Trophoblast cell (in vitro differentiated cells and primary cell): ENCODE results near the gene KIF17.

Experiments used
- DNase-seq, 2 donors: peaks; one replicate each; pipeline ENCODE4 v3.0.0-alpha.2; 2016
- H2AFZ ChIP-seq: 2 replicates; pipeline ENCODE4 v1.6.1; 2013; ENCODE audit warnings: low read length, moderate library complexity, mild to moderate bottlenecking; ENCODE audit not compliant: insufficient read depth, poor library complexity
- H2AK5ac ChIP-seq: 2 replicates; pipeline ENCODE4 v1.6.1; 2013; ENCODE audit warnings: mild to moderate bottlenecking, low read length
- H2BK120ac ChIP-seq: 2 replicates; pipeline ENCODE4 v1.6.1; 2013; ENCODE audit warnings: low read length, mild to moderate bottlenecking, moderate library complexity; ENCODE audit not compliant: insufficient read depth, poor library complexity
- H2BK12ac ChIP-seq: 2 replicates; pipeline ENCODE4 v1.6.1; 2013; ENCODE audit warnings: mild to moderate bottlenecking, low read length, moderate library complexity
- H2BK5ac ChIP-seq: 2 replicates; pipeline ENCODE4 v1.6.1; 2013; ENCODE audit warnings: low read length, low read depth, moderate library complexity, mild to moderate bottlenecking; ENCODE audit not compliant: poor library complexity
- H3K14ac ChIP-seq: 2 replicates; pipeline ENCODE4 v1.6.1; 2013; ENCODE audit warnings: mild to moderate bottlenecking, low read length
- H3K18ac ChIP-seq: 2 replicates; pipeline ENCODE4 v1.6.1; 2013; ENCODE audit warnings: mild to moderate bottlenecking, low read length
- H3K23ac ChIP-seq: 2 replicates; pipeline ENCODE4 v1.6.1; 2013; ENCODE audit warnings: low read length
- H3K27ac ChIP-seq: 2 replicates; pipeline ENCODE4 v1.5.1; 2013; ENCODE audit warnings: low read depth, mild to moderate bottlenecking, inconsistent platforms, low read length, moderate library complexity
- H3K27me3 ChIP-seq: 2 replicates; pipeline ENCODE4 v1.6.1; 2013; ENCODE audit warnings: inconsistent platforms, mild to moderate bottlenecking, low read length, moderate library complexity; ENCODE audit not compliant: insufficient read depth
- H3K36me3 ChIP-seq, 2 experiments: 1 replicate in 1 of 2; 2 replicates in 1 of 2; pipeline ENCODE4 v1.6.1; 2013; ENCODE audit warnings: low read length in 2 of 2, mild to moderate bottlenecking in 2 of 2, moderate library complexity in 1 of 2; ENCODE audit not compliant: insufficient read depth in 2 of 2, control insufficient read depth in 1 of 2
- H3K4ac ChIP-seq: 2 replicates; pipeline ENCODE4 v1.6.1; 2013; ENCODE audit warnings: low read depth, mild to moderate bottlenecking, low read length, moderate library complexity
- H3K4me1 ChIP-seq, 2 experiments: 1 replicate in 1 of 2; 2 replicates in 1 of 2; pipeline ENCODE4 v1.6.1; 2013; ENCODE audit warnings: low read length in 2 of 2, mild to moderate bottlenecking in 2 of 2, moderate library complexity in 1 of 2; ENCODE audit not compliant: insufficient read depth in 2 of 2, control insufficient read depth in 1 of 2
- H3K4me2 ChIP-seq: 2 replicates; pipeline ENCODE4 v1.6.1; 2013; ENCODE audit warnings: inconsistent platforms, mild to moderate bottlenecking, low read length, moderate library complexity
- H3K4me3 ChIP-seq: 2 replicates; pipeline ENCODE4 v1.5.1; 2013; ENCODE audit warnings: mild to moderate bottlenecking, low read depth, low read length, inconsistent platforms
- H3K79me1 ChIP-seq: one replicate; pipeline ENCODE4 v1.6.1; 2013; ENCODE audit warnings: low read length
- H3K79me2 ChIP-seq: 2 replicates; pipeline ENCODE4 v1.6.1; 2013; ENCODE audit warnings: low read length, mild to moderate bottlenecking; ENCODE audit not compliant: control insufficient read depth, insufficient read depth, poor library complexity
- H3K9ac ChIP-seq: 2 replicates; pipeline ENCODE4 v1.6.1; 2013; ENCODE audit warnings: mild to moderate bottlenecking, low read length
- H3K9me3 ChIP-seq: 2 replicates; pipeline ENCODE4 v1.6.1; 2013; ENCODE audit warnings: low read depth, mild to moderate bottlenecking, control low read depth, inconsistent platforms, low read length; ENCODE audit not compliant: insufficient read depth
- H4K12ac ChIP-seq: 2 replicates; pipeline ENCODE4 v1.6.1; 2013; ENCODE audit warnings: low read depth, mild to moderate bottlenecking, low read length, moderate library complexity
- H4K8ac ChIP-seq: 2 replicates; pipeline ENCODE4 v1.6.1; 2013; ENCODE audit warnings: low read depth, mild to moderate bottlenecking, low read length, moderate library complexity
- H4K91ac ChIP-seq: one replicate; pipeline ENCODE4 v1.6.1; 2013; ENCODE audit warnings: low read depth, mild to moderate bottlenecking, low read length, moderate library complexity
- WGBS: extraction: QIAGEN DNeasy Blood & Tissue Kit; methylation state at CpG from one replicate; pipeline ENCODE4 v1.1.7; 2013; ENCODE audit warnings: missing lambda C conversion rate; ENCODE audit not compliant: insufficient read length, insufficient coverage; ENCODE audit errors: extremely low coverage; 5-methylcytosine and 5-hydroxymethylcytosine counted together

KIF17 gene

GRCh38 chr1:20621012-20621411, 96.8 kb downstream of the KIF17 start:
- no peaks in the 10 kb centered on the region for H3K27me3 ChIP-seq
- H3K4me3 ChIP-seq: no peak overlapping the region
- H3K79me1 ChIP-seq: no peaks in the 10 kb centered on the region
- no peak overlapping the region for H2AFZ ChIP-seq
- no peak overlapping the region for H3K9ac ChIP-seq
- H3K23ac ChIP-seq: no peak overlapping the region
- H4K8ac ChIP-seq: no peak overlapping the region
- H2BK12ac ChIP-seq: no peak overlapping the region
- no peak overlapping the region for H4K91ac ChIP-seq
- H3K4me1 ChIP-seq: no peaks in the 10 kb centered on the region
- no peak overlapping the region for H3K27ac ChIP-seq
- H2BK5ac ChIP-seq: no peak overlapping the region
- WGBS: no CpG with 5 or more reads among the region's 6 CpGs
- no peak overlapping the region for H3K18ac ChIP-seq
- H2AK5ac ChIP-seq: no peak overlapping the region
- H3K4me2 ChIP-seq: no peak overlapping the region
- DNase-seq: peak in 1 of 2 donors; percentile 37
- no peaks in the 10 kb centered on the region for H3K36me3 ChIP-seq
- H3K9me3 ChIP-seq: no peaks in the 10 kb centered on the region
- no peak overlapping the region for H3K4ac ChIP-seq
- no peaks in the 10 kb centered on the region for H3K79me2 ChIP-seq
- H3K14ac ChIP-seq: no peak overlapping the region
- no peak overlapping the region for H2BK120ac ChIP-seq
- no peak overlapping the region for H4K12ac ChIP-seq

- H2BK12ac ChIP-seq: no peak overlapping the region
- no peaks in the 10 kb centered on the region for H3K36me3 ChIP-seq
- H3K79me1 ChIP-seq: no peaks in the 10 kb centered on the region
- no peak overlapping the region for H3K18ac ChIP-seq
- H3K9ac ChIP-seq: no peak overlapping the region
- no peak overlapping the region for H4K12ac ChIP-seq
- H3K14ac ChIP-seq: no peak overlapping the region
- H4K8ac ChIP-seq: no peak overlapping the region
- peak in 1 of 2 donors; percentile 70 for DNase-seq
- H3K4me2 ChIP-seq: no peak overlapping the region
- H2BK120ac ChIP-seq: no peak overlapping the region
- H3K27ac ChIP-seq: no peak overlapping the region
- no peaks in the 10 kb centered on the region for H3K27me3 ChIP-seq
- no peak overlapping the region for H2AFZ ChIP-seq
- H2BK5ac ChIP-seq: no peak overlapping the region
- no peak overlapping the region for H3K23ac ChIP-seq
- no peaks in the 10 kb centered on the region for H3K4me1 ChIP-seq
- no peaks in the 10 kb centered on the region for H3K9me3 ChIP-seq
- no CpG with 5 or more reads among the region's 1 CpG for WGBS
- H3K4me3 ChIP-seq: no peak overlapping the region
- H3K4ac ChIP-seq: no peak overlapping the region
- no peak overlapping the region for H4K91ac ChIP-seq
- no peak overlapping the region for H2AK5ac ChIP-seq
- H3K79me2 ChIP-seq: no peaks in the 10 kb centered on the region
Measured at GRCh38 chr1:20619999-20620398, 97.8 kb downstream of the KIF17 start.

GRCh38 chr1:20618550-20618949, 99.3 kb downstream of the KIF17 start:
- H2BK120ac ChIP-seq: no peak overlapping the region
- no CpG with 5 or more reads among the region's 4 CpGs for WGBS
- H2AK5ac ChIP-seq: no peak overlapping the region
- no peaks in the 10 kb centered on the region for H3K9me3 ChIP-seq
- no peak overlapping the region for H3K4ac ChIP-seq
- no peak overlapping the region for H2BK12ac ChIP-seq
- no peak for DNase-seq
- H2AFZ ChIP-seq: no peak overlapping the region
- H2BK5ac ChIP-seq: no peak overlapping the region
- no peak overlapping the region for H4K8ac ChIP-seq
- H3K4me3 ChIP-seq: no peak overlapping the region
- no peak overlapping the region for H4K91ac ChIP-seq
- H3K4me1 ChIP-seq: peaks cover 4% of the 10 kb centered on the region in 2 experiments
- H3K79me1 ChIP-seq: peaks cover under 1% of the 10 kb centered on the region
- H3K18ac ChIP-seq: no peak overlapping the region
- no peak overlapping the region for H4K12ac ChIP-seq
- H3K36me3 ChIP-seq: no peaks in the 10 kb centered on the region
- no peaks in the 10 kb centered on the region for H3K27me3 ChIP-seq
- H3K27ac ChIP-seq: no peak overlapping the region
- no peaks in the 10 kb centered on the region for H3K79me2 ChIP-seq
- H3K4me2 ChIP-seq: no peak overlapping the region
- no peak overlapping the region for H3K9ac ChIP-seq
- no peak overlapping the region for H3K23ac ChIP-seq
- H3K14ac ChIP-seq: no peak overlapping the region

- Histone ChIP-seq H3K4me2 (no peak overlapping the region), H3K27ac (no peak overlapping the region), H2AK5ac (no peak overlapping the region), H2AFZ (no peak overlapping the region), H2BK120ac (no peak overlapping the region), H4K91ac (no peak overlapping the region), H3K79me1 (peaks cover 2% of the 10 kb centered on the region), H2BK12ac (no peak overlapping the region), H2BK5ac (no peak overlapping the region), H3K4me3 (no peak overlapping the region), H3K14ac (no peak overlapping the region), H3K9ac (no peak overlapping the region), H3K4me1 (peaks cover 10 to 11% of the 10 kb centered on the region in 2 experiments), H3K9me3 (no peaks in the 10 kb centered on the region), H4K12ac (no peak overlapping the region), H3K23ac (no peak overlapping the region), H3K36me3 (no peaks in the 10 kb centered on the region), H3K27me3 (no peaks in the 10 kb centered on the region), H3K79me2 (no peaks in the 10 kb centered on the region), H3K18ac (no peak overlapping the region), H3K4ac (no peak overlapping the region), H4K8ac (no peak overlapping the region)
- no CpG with 5 or more reads among the region's 3 CpGs for WGBS
- DNase-seq: no peak
Measured at GRCh38 chr1:20616847-20617487, 100.8 kb downstream of the KIF17 start.
